Measurements from ENCODE around the gene RYR3.
A peak's percentile ranks its signal among the peaks of the same experiment; 100 is the strongest.

The RYR3 gene

GRCh38 chr15:33656168-33656567, 345.4 kb downstream of the RYR3 start:
- no peak for DNase-seq

- no peak for DNase-seq
Measured at GRCh38 chr15:33660151-33660550, 349.4 kb downstream of the RYR3 start.

DNA sequence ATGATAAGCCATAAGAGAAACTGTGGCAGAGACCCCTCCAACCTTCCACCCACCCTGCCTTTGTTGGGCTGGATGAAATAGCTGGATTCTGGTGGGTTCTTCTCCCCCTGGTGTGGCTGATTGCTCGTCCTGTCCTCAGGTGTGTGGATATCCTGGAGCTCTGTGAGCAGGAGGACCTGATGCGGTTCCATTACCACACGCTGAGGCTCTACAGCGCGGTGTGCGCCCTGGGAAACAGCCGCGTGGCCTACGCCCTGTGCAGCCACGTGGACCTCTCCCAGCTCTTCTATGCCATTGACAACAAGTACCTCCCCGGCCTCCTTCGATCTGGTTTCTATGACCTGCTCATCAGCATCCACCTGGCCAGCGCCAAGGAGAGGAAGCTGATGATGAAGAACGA, 351.2 kb downstream of the RYR3 start:
- DNase-seq, result no peak

- DNase-seq, result no peak
Measured at GRCh38 chr15:33664947-33665346, 354.2 kb downstream of the RYR3 start.

DNA sequence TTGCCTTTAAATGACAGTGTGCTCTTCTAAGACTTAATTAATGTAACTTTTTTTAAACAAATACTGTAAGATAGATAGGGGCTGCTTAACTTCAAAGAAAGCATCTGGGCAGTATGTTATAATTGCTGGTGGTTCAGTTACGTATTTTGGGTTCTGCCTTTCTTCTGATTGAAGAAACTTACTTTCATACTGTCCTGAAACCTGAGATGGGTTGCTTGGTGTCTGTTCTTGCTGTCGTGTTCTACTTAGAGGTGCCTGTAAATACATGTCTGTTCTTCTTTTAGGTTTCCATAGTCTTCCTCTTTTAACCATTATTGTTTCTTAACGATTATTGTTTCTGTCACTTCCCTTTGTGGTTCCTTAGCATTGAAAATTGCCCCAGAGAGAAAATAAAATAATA, 359.8 kb downstream of the RYR3 start:
- DNase-seq, result no peak

DNA sequence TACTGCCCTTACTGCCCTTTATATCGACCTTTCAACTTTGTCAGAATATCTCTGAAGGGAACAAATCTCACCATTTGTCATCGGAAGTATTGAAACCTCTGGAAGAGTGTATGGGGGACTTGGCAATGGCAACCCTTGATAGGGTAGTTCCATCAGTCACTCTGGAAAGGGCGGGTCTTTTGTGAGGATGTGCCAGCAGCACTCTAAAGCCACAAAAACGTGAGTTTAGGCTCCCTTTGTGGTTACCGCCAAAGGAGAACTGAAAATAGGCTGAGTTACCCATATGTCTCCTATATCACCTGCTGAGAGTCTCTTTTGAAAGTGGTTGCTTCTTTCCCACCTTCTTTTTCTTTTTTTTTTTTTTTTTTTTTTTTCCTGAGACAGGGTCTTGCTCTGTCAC, 360.7 kb downstream of the RYR3 start:
- no peak for DNase-seq

DNA sequence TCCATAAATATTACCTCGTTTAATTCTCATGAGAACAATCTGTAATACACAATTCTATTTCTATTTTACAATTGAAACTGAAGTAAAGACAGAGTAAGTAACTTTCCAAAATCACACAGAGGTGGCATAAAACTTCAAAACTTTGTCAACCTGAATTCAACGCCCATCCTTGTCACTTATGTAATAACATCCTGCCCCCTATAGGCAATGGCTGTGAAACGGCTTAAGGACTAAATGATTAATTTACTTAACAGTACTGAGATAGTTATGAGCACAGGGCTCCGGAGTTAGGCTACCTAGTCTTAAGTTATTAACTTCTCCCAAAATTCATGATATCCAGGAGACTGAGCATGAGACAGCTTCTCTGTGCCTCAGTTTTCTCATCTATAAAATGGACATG, 364.5 kb downstream of the RYR3 start:
- peak; percentile 10 for DNase-seq

DNA sequence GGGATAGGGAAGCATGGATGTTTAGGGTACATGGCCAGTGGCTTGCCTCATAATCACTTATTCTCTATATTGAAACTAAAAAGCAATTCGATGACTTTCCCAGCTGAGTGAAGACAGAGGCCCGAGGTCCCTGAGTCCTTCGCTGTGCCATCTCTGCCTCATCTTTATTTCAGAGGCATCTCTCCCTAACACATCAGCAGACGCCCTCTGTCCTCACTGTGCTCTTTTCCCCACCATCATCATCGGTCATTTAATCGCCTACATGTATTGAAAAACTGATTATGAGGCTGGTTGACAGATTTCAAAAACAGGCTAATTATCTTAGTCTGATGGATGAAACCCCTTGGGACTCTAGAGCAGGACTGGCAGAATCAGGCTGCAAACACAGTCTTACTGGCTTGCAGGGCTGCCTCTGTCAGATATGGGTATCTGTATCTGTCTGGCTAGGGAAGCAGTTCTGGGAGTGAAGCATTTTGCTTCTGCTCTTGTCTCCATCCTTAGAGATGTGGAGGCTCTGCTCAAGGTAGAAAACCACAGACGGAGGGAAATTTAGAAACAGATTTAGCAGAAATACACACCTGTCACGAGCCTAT, 366.6 kb downstream of the RYR3 start:
- no peak for DNase-seq

GRCh38 chr15:33678176-33678575, 367.4 kb downstream of the RYR3 start:
- DNase-seq, result no peak

DNA sequence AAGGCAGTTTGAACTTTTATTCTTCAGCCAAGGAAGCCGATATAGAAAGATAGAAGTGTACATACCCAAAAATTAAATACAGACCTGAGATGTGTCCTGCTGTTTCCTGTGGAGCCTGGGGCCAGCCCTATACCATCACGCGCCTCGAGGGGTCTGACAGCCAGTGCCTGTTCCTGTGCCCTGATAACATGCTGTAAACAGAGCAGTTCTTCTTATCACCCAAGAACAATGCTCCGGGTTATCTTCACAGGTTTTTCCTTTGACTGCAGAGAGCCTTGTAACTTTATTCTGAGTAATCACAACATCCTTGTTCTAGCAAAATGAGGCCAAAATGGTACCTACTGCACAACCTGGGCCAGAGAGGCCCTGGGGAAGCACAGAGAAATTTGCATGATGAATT, 367.8 kb downstream of the RYR3 start:
- DNase-seq, result no peak

- DNase-seq, result peak; percentile 9
Measured at GRCh38 chr15:33679061-33679460, 368.3 kb downstream of the RYR3 start.

- DNase-seq, result no peak
Measured at GRCh38 chr15:33680336-33680735, 369.6 kb downstream of the RYR3 start.

- DNase-seq, result no peak
Measured at GRCh38 chr15:33693166-33693800, 382.5 kb downstream of the RYR3 start.

- DNase-seq, result no peak
Measured at GRCh38 chr15:33698126-33698525, 387.4 kb downstream of the RYR3 start.

DNA sequence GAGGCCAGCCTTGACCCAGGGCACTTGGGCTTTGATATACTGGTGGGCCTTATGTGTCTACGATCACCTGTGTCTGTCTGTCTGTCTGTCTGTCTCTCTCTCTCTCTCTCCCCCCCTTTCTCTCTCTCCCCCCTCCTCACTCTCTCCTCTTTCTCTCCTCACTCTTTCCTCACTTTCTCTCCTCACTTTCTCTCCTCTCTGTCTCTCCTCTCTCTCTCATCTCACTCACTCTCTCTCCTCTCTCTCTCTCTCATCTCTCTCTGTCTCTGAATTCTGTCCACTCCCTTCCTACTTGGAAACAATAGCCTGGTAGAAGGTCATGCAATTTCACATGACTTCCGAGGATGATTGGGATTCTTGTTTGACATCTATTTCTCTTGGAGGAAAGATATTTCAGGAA, 388.4 kb downstream of the RYR3 start:
- DNase-seq, result no peak

GRCh38 chr15:33699691-33700447, 389.1 kb downstream of the RYR3 start:
- DNase-seq, result no peak

GRCh38 chr15:33700695-33701303, 390.0 kb downstream of the RYR3 start:
- peak; percentile 73 for DNase-seq

- no peak for DNase-seq
Measured at GRCh38 chr15:33701304-33701696, 390.5 kb downstream of the RYR3 start.

DNA sequence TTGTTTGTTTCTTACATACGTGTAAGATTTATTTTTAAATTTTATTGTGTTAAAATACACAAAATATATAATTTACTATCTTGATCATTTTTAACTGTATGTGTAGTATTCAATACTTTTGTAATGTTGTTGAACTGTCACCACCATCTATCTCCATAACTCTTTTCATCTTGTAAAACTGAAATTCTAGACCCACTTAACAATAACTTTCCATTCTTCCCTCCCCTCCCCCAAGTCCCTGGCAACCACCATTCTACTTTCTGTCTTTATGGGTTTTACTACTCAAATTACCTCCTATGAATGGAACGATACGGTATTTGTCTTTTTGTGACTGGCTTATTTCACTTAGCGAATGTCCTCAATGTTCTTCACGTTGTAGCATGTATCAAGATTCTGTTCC, 395.4 kb downstream of the RYR3 start:
- DNase-seq, result no peak

GRCh38 chr15:33710748-33711147, 400.0 kb downstream of the RYR3 start:
- DNase-seq, result no peak

DNA sequence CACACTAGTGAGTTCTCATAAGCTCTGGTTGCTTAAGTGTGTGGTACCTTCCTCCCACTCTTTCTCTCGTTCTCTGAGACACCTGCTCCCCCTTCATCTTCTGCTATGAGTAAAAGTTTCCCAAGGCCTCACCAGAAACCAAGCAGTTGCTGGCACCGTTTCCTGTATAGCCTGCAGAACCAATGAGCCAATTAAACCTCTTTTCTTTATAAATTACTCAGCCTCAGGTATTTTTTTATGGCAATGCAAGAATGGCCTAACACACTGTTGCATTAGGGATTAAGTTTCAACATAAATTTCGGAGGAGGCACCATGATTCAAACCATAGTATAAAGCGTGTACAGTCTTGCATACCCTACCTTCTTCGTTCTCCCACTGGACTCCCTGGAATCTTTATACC, 405.3 kb downstream of the RYR3 start:
- no peak for DNase-seq

DNA sequence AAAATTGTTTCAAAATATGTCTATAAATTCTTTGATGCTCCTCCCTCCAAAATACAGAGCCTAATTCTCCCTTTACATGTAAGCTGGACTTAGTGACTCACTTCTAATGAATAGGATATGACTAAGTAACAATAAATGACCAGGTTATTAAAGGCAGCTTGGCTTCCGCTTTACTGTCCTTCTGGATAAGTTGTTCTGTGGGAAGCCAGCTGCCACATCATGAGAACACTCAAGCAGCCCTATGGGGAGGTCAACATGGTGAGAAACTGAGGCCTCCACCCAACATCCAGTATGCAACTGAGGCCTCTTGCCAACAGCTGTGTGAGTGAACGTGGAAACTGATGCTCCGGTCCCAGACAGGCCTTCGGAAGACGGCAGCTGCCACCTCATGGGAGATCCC, 410.2 kb downstream of the RYR3 start:
- peak; percentile 82 for DNase-seq

DNA sequence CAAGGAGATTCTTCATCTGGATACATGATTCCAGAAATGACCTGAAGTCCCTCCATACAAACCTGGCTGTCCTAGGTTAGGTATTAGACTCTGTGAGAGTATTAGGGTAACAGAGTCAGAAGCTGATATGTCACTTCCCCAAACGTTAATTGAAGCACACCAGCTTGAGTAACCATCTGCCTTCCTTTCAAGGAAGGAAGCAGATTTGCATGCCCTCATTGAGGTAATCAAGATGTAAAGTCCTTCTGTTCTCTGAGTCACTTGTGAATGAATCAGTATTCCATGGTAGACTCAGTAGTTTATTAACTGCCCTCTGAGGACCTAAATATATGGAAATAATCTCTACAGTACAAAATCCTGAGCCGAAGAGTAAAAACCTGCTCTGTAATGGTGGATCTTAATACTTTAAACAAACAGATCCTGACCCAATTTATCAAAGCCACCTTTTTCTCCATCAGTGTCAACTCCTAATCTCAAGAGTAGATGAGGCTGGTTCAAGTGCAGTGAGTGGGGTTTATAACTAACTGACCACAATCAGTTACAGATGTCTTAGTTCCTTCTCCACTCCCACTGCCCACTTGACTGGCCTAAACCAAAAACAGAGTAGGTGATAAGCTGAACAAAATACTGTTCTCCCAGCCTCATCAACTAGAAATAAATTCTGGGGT, 411.4 kb downstream of the RYR3 start:
- DNase-seq, result peak; percentile 64

GRCh38 chr15:33722673-33723015, 411.9 kb downstream of the RYR3 start:
- no peak for DNase-seq
